ENCODE data around the gene SLC15A4.

SLC15A4 gene

GRCh38 chr12:128803788-128804187, 20.0 kb downstream of the SLC15A4 start:
- no peak for TF ChIP-seq CTCF (IDR thresholded peaks at IDR 0.05)
- Histone ChIP-seq H3K27ac (no peak overlapping the region), H3K27me3 (no peaks in the 10 kb centered on the region), H3K4me3 (ENCODE audit: low read depth in 1 of 2, low read length in 1 of 2) (no peak overlapping the region), H3K4me1 (ENCODE audit: control insufficient read depth in 1 of 2, insufficient read depth in 1 of 2, low read depth in 1 of 2, low read length in 1 of 2) (no peaks in the 10 kb centered on the region), H3K9me3 (no peaks in the 10 kb centered on the region), H3K36me3 (peaks cover 83% of the 10 kb centered on the region)

- Histone ChIP-seq H3K9me3 (no peaks in the 10 kb centered on the region), H3K4me3 (ENCODE audit: low read depth in 1 of 2, low read length in 1 of 2) (no peak overlapping the region), H3K36me3 (peaks cover 83% of the 10 kb centered on the region), H3K4me1 (ENCODE audit: control insufficient read depth in 1 of 2, insufficient read depth in 1 of 2, low read depth in 1 of 2, low read length in 1 of 2) (no peaks in the 10 kb centered on the region), H3K27ac (no peak overlapping the region), H3K27me3 (no peaks in the 10 kb centered on the region)
- TF ChIP-seq CTCF (IDR thresholded peaks at IDR 0.05) = no peak
These were observed 21.0 kb downstream of the SLC15A4 start for GRCh38 chr12:128802756-128803155.

GRCh38 chr12:128801879-128802391, 21.8 kb downstream of the SLC15A4 start:
- no peaks in the 10 kb centered on the region for H3K4me1 ChIP-seq (ENCODE audit: control insufficient read depth in 1 of 2, insufficient read depth in 1 of 2, low read depth in 1 of 2, low read length in 1 of 2)
- no peak overlapping the region for H3K4me3 ChIP-seq (ENCODE audit: low read depth in 1 of 2, low read length in 1 of 2)
- no peak for TF ChIP-seq CTCF (IDR thresholded peaks at IDR 0.05)
- no peaks in the 10 kb centered on the region for H3K9me3 ChIP-seq
- no peaks in the 10 kb centered on the region for H3K27me3 ChIP-seq
- H3K36me3 ChIP-seq = peaks cover 83% of the 10 kb centered on the region
- H3K27ac ChIP-seq = peak overlapping the region; percentile 33

GRCh38 chr12:128800606-128801005, 23.2 kb downstream of the SLC15A4 start:
- H3K4me1 ChIP-seq (ENCODE audit: control insufficient read depth in 1 of 2, insufficient read depth in 1 of 2, low read depth in 1 of 2, low read length in 1 of 2) = no peaks in the 10 kb centered on the region

GRCh38 chr12:128798571-128799341, 25.0 kb downstream of the SLC15A4 start:
- Histone ChIP-seq H3K27ac (peak overlapping the region; percentile 38), H3K4me1 (ENCODE audit: control insufficient read depth in 1 of 2, insufficient read depth in 1 of 2, low read depth in 1 of 2, low read length in 1 of 2) (peaks cover 16% of the 10 kb centered on the region in 2 experiments)

More at GRCh38 chr12:128800606-128801005, 23.2 kb downstream of the SLC15A4 start:
- Histone ChIP-seq H3K27ac (peak overlapping the region; percentile 35), H3K27me3 (no peaks in the 10 kb centered on the region), H3K4me3 (ENCODE audit: low read depth in 1 of 2, low read length in 1 of 2) (no peak overlapping the region), H3K36me3 (peaks cover 85% of the 10 kb centered on the region), H3K9me3 (no peaks in the 10 kb centered on the region)
- no peak for TF ChIP-seq CTCF (IDR thresholded peaks at IDR 0.05)

More at GRCh38 chr12:128798571-128799341, 25.0 kb downstream of the SLC15A4 start:
- Histone ChIP-seq H3K9me3 (no peaks in the 10 kb centered on the region), H3K36me3 (peaks cover 90% of the 10 kb centered on the region), H3K27me3 (no peaks in the 10 kb centered on the region), H3K4me3 (ENCODE audit: low read depth in 1 of 2, low read length in 1 of 2) (no peak overlapping the region)
- no peak for TF ChIP-seq CTCF (IDR thresholded peaks at IDR 0.05)

All from neutrophil (primary cell).